Amniotic stem cell (primary cell): Measurements from ENCODE around the gene SUGCT.

Experiments used
- DNase-seq: peaks from one replicate; lab custom pipeline; 2025; lab: John Stamatoyannopoulos, UW

Gene SUGCT

GRCh38 chr7:40780460-40780859 is 645.7 kb downstream of the SUGCT start:
- no peak for DNase-seq

- DNase-seq: no peak
These were observed 648.0 kb downstream of the SUGCT start for GRCh38 chr7:40782836-40783235.

GRCh38 chr7:40784176-40784575 is 649.4 kb downstream of the SUGCT start:
- no peak for DNase-seq

GRCh38 chr7:40786909-40787308 is 652.1 kb downstream of the SUGCT start:
- DNase-seq: no peak

GRCh38 chr7:40793132-40793531 is 658.3 kb downstream of the SUGCT start:
- no peak for DNase-seq

GRCh38 chr7:40795607-40796006 is 660.8 kb downstream of the SUGCT start:
- no peak for DNase-seq

- no peak for DNase-seq
These were observed 661.9 kb downstream of the SUGCT start for GRCh38 chr7:40796723-40797122.

GRCh38 chr7:40798613-40799012 is 663.8 kb downstream of the SUGCT start:
- no peak for DNase-seq

- DNase-seq: no peak
These were observed 664.9 kb downstream of the SUGCT start for GRCh38 chr7:40799493-40800403.

- no peak for DNase-seq
These were observed 666.0 kb downstream of the SUGCT start for GRCh38 chr7:40800771-40801170.

- no peak for DNase-seq
These were observed 667.7 kb downstream of the SUGCT start for GRCh38 chr7:40802497-40802896.

- no peak for DNase-seq
These were observed 669.8 kb downstream of the SUGCT start for GRCh38 chr7:40804477-40805215.

GRCh38 chr7:40805361-40805760 is 670.6 kb downstream of the SUGCT start:
- DNase-seq: no peak

- peak; percentile 93 for DNase-seq
These were observed 673.7 kb downstream of the SUGCT start for GRCh38 chr7:40808378-40808942.

- no peak for DNase-seq
These were observed 675.5 kb downstream of the SUGCT start for GRCh38 chr7:40810274-40810673.

GRCh38 chr7:40811666-40812065 is 676.9 kb downstream of the SUGCT start:
- DNase-seq: no peak

GRCh38 chr7:40815022-40815421 is 680.2 kb downstream of the SUGCT start:
- no peak for DNase-seq

GRCh38 chr7:40815512-40815911 is 680.7 kb downstream of the SUGCT start:
- DNase-seq: peak; percentile 38

GRCh38 chr7:40822861-40823260 is 688.1 kb downstream of the SUGCT start:
- DNase-seq: no peak

- DNase-seq: no peak
These were observed 689.7 kb downstream of the SUGCT start for GRCh38 chr7:40824461-40824860.

GRCh38 chr7:40826411-40827221 is 691.8 kb downstream of the SUGCT start:
- peak; percentile 33 for DNase-seq
